IMR-90 (cell line): ENCODE results near the gene XRCC5. TPM values are rescaled to one million over a fixed set of nuclear protein-coding genes. Genes with fewer than 3 reads are reported as not detected.

Source experiments
- ATAC-seq: fragments of 200-7000 bp; cut with Tn5 transposase; 2 replicates; pipeline ENCODE4 v1.9.1; 2020; ENCODE audit warnings: low read depth, mild to moderate bottlenecking, moderate library complexity
- BruUV-seq: library from RNA; stranded (reverse); fragments of 400-500 nt; replicated peaks from 2 replicates; lab custom pipeline; 2021; lab: Mats Ljungman, UMichigan
- CTCF ChIA-PET: fragments of 300-600 bp; formaldehyde crosslinking; extraction: SDS; loops from one replicate; lab custom pipeline; 2021; ENCODE audit warnings: antibody characterized with exemption; lab: Yijun Ruan, JAX
- POLR2A ChIA-PET: fragments of 300-600 bp; sonication (Branson Sonifier 250); formaldehyde crosslinking; loops from one replicate; lab custom pipeline; 2022; ENCODE audit warnings: antibody characterized with exemption; ENCODE audit not compliant: unreplicated experiment; lab: Charles Lee
- DNase-seq: peaks from one replicate; pipeline ENCODE4 v3.0.0; 2013
- H2AFZ ChIP-seq: replicated peaks from 2 replicates; pipeline ENCODE3; 2013; ENCODE audit warnings: low read length, mild to moderate bottlenecking; ENCODE audit not compliant: poor library complexity
- H2AK5ac ChIP-seq: 2 replicates; pipeline ENCODE4 v1.6.1; 2013; ENCODE audit warnings: low read depth, low read length, inconsistent platforms
- H2AK9ac ChIP-seq: replicated peaks from 2 replicates; pipeline ENCODE3; 2013; ENCODE audit warnings: mild to moderate bottlenecking, low read depth, low read length, moderate library complexity; ENCODE audit not compliant: poor library complexity
- H2BK120ac ChIP-seq: 2 replicates; pipeline ENCODE4 v1.6.1; 2013; ENCODE audit warnings: low read depth, low read length, inconsistent platforms
- H2BK15ac ChIP-seq: 3 replicates; pipeline ENCODE4 v1.6.1; 2013; ENCODE audit warnings: low read depth, low read length, inconsistent platforms
- H2BK20ac ChIP-seq: 2 replicates; pipeline ENCODE4 v1.6.1; 2013; ENCODE audit warnings: low read depth, mild to moderate bottlenecking, inconsistent platforms, low read length, moderate library complexity
- H2BK5ac ChIP-seq: 2 replicates; pipeline ENCODE4 v1.6.1; 2013; ENCODE audit warnings: mild to moderate bottlenecking, low read depth, low read length, inconsistent platforms; ENCODE audit not compliant: poor library complexity, severe bottlenecking
- H3K14ac ChIP-seq: replicated peaks from 2 replicates; pipeline ENCODE4 v1.6.1; 2013; ENCODE audit warnings: low read depth, low read length, inconsistent platforms
- H3K18ac ChIP-seq: 2 replicates; pipeline ENCODE4 v1.6.1; 2013; ENCODE audit warnings: low read depth, low read length, control low read depth
- H3K23ac ChIP-seq: 2 replicates; pipeline ENCODE4 v1.6.1; 2013; ENCODE audit warnings: low read depth, low read length, inconsistent platforms
- H3K27ac ChIP-seq: 2 replicates; pipeline ENCODE4 v1.5.1; 2013; ENCODE audit warnings: mild to moderate bottlenecking, control low read depth, low read length; ENCODE audit not compliant: insufficient read depth
- H3K27me3 ChIP-seq: 2 replicates; pipeline ENCODE4 v1.6.1; 2013; ENCODE audit warnings: low read length; ENCODE audit not compliant: control insufficient read depth, insufficient read depth
- H3K36me3 ChIP-seq: 2 replicates; pipeline ENCODE4 v1.6.1; 2013; ENCODE audit warnings: low read length, mixed read lengths; ENCODE audit not compliant: control insufficient read depth, insufficient read depth
- H3K4ac ChIP-seq: 2 replicates; pipeline ENCODE4 v1.6.1; 2013; ENCODE audit warnings: low read depth, low read length, inconsistent platforms
- H3K4me1 ChIP-seq: 2 replicates; pipeline ENCODE4 v1.6.1; 2013; ENCODE audit warnings: low read length, mixed read lengths; ENCODE audit not compliant: control insufficient read depth, insufficient read depth
- H3K4me2 ChIP-seq: 2 replicates; pipeline ENCODE4 v1.6.1; 2013; ENCODE audit warnings: low read depth, mild to moderate bottlenecking, control low read depth, low read length, moderate library complexity
- H3K4me3 ChIP-seq: 2 replicates; pipeline ENCODE4 v1.5.1; 2013; ENCODE audit warnings: low read depth, mild to moderate bottlenecking, control low read depth, low read length, moderate library complexity; ENCODE audit not compliant: insufficient read depth
- H3K56ac ChIP-seq: 2 replicates; pipeline ENCODE4 v1.6.1; 2013; ENCODE audit warnings: low read length, inconsistent platforms; ENCODE audit not compliant: insufficient read depth; ENCODE audit errors: extremely low read depth
- H3K79me1 ChIP-seq, 2 experiments: 2 replicates each; pipeline ENCODE4 v1.6.1; 2013; ENCODE audit warnings: low read length in 2 of 2, inconsistent platforms in 1 of 2, low read depth in 1 of 2
- H3K9ac ChIP-seq: 2 replicates; pipeline ENCODE4 v1.6.1; 2013; ENCODE audit warnings: low read depth, low read length, control low read depth
- H3K9me1 ChIP-seq: 2 replicates; pipeline ENCODE4 v1.6.1; 2013; ENCODE audit warnings: low read length, inconsistent platforms; ENCODE audit not compliant: insufficient read depth
- H3K9me3 ChIP-seq: 2 replicates; pipeline ENCODE4 v1.6.1; 2013; ENCODE audit warnings: low read length; ENCODE audit not compliant: control insufficient read depth, insufficient read depth
- H4K20me1 ChIP-seq: 2 replicates; pipeline ENCODE4 v1.6.1; 2013; ENCODE audit warnings: low read length, inconsistent platforms; ENCODE audit not compliant: insufficient read depth
- H4K5ac ChIP-seq: 2 replicates; pipeline ENCODE4 v1.6.1; 2013; ENCODE audit warnings: mild to moderate bottlenecking, low read depth, low read length, control low read depth
- H4K8ac ChIP-seq, 2 experiments: 2 replicates each; pipeline ENCODE4 v1.6.1; 2013; ENCODE audit warnings: low read depth in 2 of 2, low read length in 2 of 2, control low read depth in 1 of 2, inconsistent platforms in 1 of 2
- H4K91ac ChIP-seq: 2 replicates; pipeline ENCODE4 v1.6.1; 2013; ENCODE audit warnings: low read depth, low read length, inconsistent platforms; ENCODE audit not compliant: insufficient read depth
- BHLHE40 ChIP-seq: fragments of 150-350 bp; IDR thresholded peaks from 2 replicates; pipeline ENCODE4 v1.6.1; 2016; ENCODE audit warnings: mild to moderate bottlenecking, low read depth, low read length
- CEBPB ChIP-seq: IDR thresholded peaks from 2 replicates; pipeline ENCODE4 v1.6.1; 2012; ENCODE audit warnings: low read depth, low read length, improper control_type of control experiment
- CHD1 ChIP-seq: IDR thresholded peaks from 2 replicates; pipeline ENCODE4 v1.6.1; 2012; ENCODE audit warnings: low read depth, low read length, improper control_type of control experiment
- FOS ChIP-seq: fragments of 150-350 bp; IDR thresholded peaks from 2 replicates; pipeline ENCODE4 v1.6.1; 2016; ENCODE audit warnings: low read depth, low read length
- MAFK ChIP-seq: IDR thresholded peaks from 2 replicates; pipeline ENCODE4 v1.6.1; 2012; ENCODE audit warnings: low read depth, low read length, improper control_type of control experiment
- MAZ ChIP-seq: IDR thresholded peaks from 2 replicates; pipeline ENCODE4 v1.6.1; 2012; ENCODE audit warnings: low read depth, mild to moderate bottlenecking, low read length, improper control_type of control experiment, moderate library complexity, borderline replicate concordance
- MXI1 ChIP-seq: IDR thresholded peaks from 2 replicates; pipeline ENCODE4 v1.6.1; 2012; ENCODE audit warnings: low read depth, mild to moderate bottlenecking, low read length, moderate library complexity, borderline replicate concordance
- NFE2L2 ChIP-seq: fragments of 150-350 bp; IDR thresholded peaks from 2 replicates; pipeline ENCODE4 v1.6.1; 2016; ENCODE audit warnings: low read depth, mild to moderate bottlenecking, low read length
- POLR2A ChIP-seq: IDR thresholded peaks from 2 replicates; pipeline ENCODE4 v1.6.1; 2012; ENCODE audit warnings: mild to moderate bottlenecking, low read depth, low read length
- RAD21 ChIP-seq: IDR thresholded peaks from 2 replicates; pipeline ENCODE4 v1.6.1; 2012; ENCODE audit warnings: low read length, improper control_type of control experiment
- RCOR1 ChIP-seq: IDR thresholded peaks from 2 replicates; pipeline ENCODE4 v1.6.1; 2012; ENCODE audit warnings: mild to moderate bottlenecking, low read length, improper control_type of control experiment; ENCODE audit not compliant: insufficient replicate concordance
- RFX5 ChIP-seq: IDR thresholded peaks from 2 replicates; pipeline ENCODE4 v1.8.0; 2012; ENCODE audit warnings: low read depth, mild to moderate bottlenecking, low read length, moderate library complexity
- SMC3 ChIP-seq: fragments of 150-350 bp; IDR thresholded peaks from 2 replicates; pipeline ENCODE4 v1.6.1; 2016; ENCODE audit warnings: low read depth, mild to moderate bottlenecking, antibody characterized with exemption, low read length, moderate library complexity
- USF2 ChIP-seq: fragments of 150-350 bp; IDR thresholded peaks from 2 replicates; pipeline ENCODE4 v1.6.1; 2017; ENCODE audit warnings: mild to moderate bottlenecking, antibody characterized with exemption, low read length, low read depth
- WGBS, 2 experiments: methylation state at CpG; one replicate each; pipeline versions ENCODE4 v1.1.5 to v1.1.7; 2013; ENCODE audit warnings: missing lambda C conversion rate in 2 of 2; ENCODE audit not compliant: insufficient read length in 1 of 2; ENCODE audit errors: extremely low coverage in 2 of 2; 5-methylcytosine and 5-hydroxymethylcytosine counted together
- dilution Hi-C: fragments of 300-500 bp; cut with HindIII; formaldehyde crosslinking; loops from one replicate; pipeline ENCODE4 v1.14.3; 2018; ENCODE audit warnings: low sequenced_read_pairs; ENCODE audit not compliant: unreplicated experiment
- in situ Hi-C: fragments of 300-500 bp; cut with MboI; formaldehyde crosslinking; loops from 3 replicates; pipeline ENCODE4 v1.14.3; 2019; ENCODE audit warnings: low sequenced_read_pairs, inconsistent platforms, mixed read lengths
- intact Hi-C: fragments of 100-400 bp; cut with micrococcal nuclease; formaldehyde crosslinking; loops from 2 replicates; pipeline ENCODE4 v1.10.0; 2022
- polyA plus RNA-seq, 3 experiments: library from polyadenylated mRNA; depleted of rRNA; stranded (reverse); fragments of >200 nt; gene quantifications; 2 replicates each; pipeline ENCODE4 v1.2.3, GENCODE V29; 2012; ENCODE audit warnings: low replicate concordance in 1 of 3
- total RNA-seq: library from RNA; depleted of rRNA; stranded (reverse); fragments of >200 nt; gene quantifications from 2 replicates; pipeline ENCODE4 v1.2.3, GENCODE V29; 2012
- TF ChIP-seq, protein P1 (sequence below): conservative IDR thresholded peaks from 2 replicates; pipeline ENCODE4 v1.5.1; 2012; ENCODE audit warnings: mild to moderate bottlenecking, low read depth, low read length, improper control_type of control experiment
- TF ChIP-seq, protein P2 (sequence below): fragments of 150-350 bp; IDR thresholded peaks from 2 replicates; pipeline ENCODE4 v1.6.1; 2016; ENCODE audit warnings: low read depth, mild to moderate bottlenecking, low read length, moderate library complexity, borderline replicate concordance

XRCC5 gene
- total and polyA plus RNA-seq, 2 of the 4 experiments (the other 2 are of a cell fraction): 144 to 509 TPM

GRCh38 chr2:216194013-216194412, 84.9 kb downstream of the XRCC5 start:
- Histone ChIP-seq H3K23ac (no peak overlapping the region), H3K9me1 (peaks cover 15% of the 10 kb centered on the region; the same call in 1 of the 2 replicates), H2BK15ac (no peak overlapping the region), H3K18ac (no peak overlapping the region), H3K36me3 (peaks cover 18% of the 10 kb centered on the region), H4K20me1 (peaks cover 10% of the 10 kb centered on the region), H3K27ac (no peak overlapping the region), H2BK20ac (no peak overlapping the region), H3K4me1 (peaks cover 8% of the 10 kb centered on the region), H2BK5ac (no peak overlapping the region), H3K79me1 (peaks cover 31 to 58% of the 10 kb centered on the region in 2 experiments), H2AK9ac (no peak overlapping the region), H3K27me3 (no peaks in the 10 kb centered on the region), H4K8ac (no peak overlapping the region), H3K4ac (no peak overlapping the region), H4K5ac (no peak overlapping the region), H2AFZ (no peak overlapping the region), H3K4me3 (no peak overlapping the region), H4K91ac (no peak overlapping the region), H2AK5ac (no peak overlapping the region), H3K4me2 (no peak overlapping the region), H3K9me3 (no peaks in the 10 kb centered on the region), H3K56ac (no peak overlapping the region), H3K14ac (no peak overlapping the region), H2BK120ac (no peak overlapping the region), H3K9ac (no peak overlapping the region)
- dilution Hi-C loops (no loop called here), intact Hi-C loops (no loop called here), in situ Hi-C loops (no loop called here)
- no TSS peak for BruUV-seq
- DNase-seq: no peak
- ChIA-PET CTCF (no interaction called here), POLR2A (no interaction called here)
- no peak for TF ChIP-seq MAZ
- no peak for TF ChIP-seq FOS
- TF ChIP-seq RCOR1: no peak
- TF ChIP-seq, protein P1, sequence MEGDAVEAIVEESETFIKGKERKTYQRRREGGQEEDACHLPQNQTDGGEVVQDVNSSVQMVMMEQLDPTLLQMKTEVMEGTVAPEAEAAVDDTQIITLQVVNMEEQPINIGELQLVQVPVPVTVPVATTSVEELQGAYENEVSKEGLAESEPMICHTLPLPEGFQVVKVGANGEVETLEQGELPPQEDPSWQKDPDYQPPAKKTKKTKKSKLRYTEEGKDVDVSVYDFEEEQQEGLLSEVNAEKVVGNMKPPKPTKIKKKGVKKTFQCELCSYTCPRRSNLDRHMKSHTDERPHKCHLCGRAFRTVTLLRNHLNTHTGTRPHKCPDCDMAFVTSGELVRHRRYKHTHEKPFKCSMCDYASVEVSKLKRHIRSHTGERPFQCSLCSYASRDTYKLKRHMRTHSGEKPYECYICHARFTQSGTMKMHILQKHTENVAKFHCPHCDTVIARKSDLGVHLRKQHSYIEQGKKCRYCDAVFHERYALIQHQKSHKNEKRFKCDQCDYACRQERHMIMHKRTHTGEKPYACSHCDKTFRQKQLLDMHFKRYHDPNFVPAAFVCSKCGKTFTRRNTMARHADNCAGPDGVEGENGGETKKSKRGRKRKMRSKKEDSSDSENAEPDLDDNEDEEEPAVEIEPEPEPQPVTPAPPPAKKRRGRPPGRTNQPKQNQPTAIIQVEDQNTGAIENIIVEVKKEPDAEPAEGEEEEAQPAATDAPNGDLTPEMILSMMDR: no peak
- TF ChIP-seq CHD1: no peak
- TF ChIP-seq CEBPB: no peak
- no peak for TF ChIP-seq POLR2A
- no peak for TF ChIP-seq RFX5
- TF ChIP-seq, protein P2, sequence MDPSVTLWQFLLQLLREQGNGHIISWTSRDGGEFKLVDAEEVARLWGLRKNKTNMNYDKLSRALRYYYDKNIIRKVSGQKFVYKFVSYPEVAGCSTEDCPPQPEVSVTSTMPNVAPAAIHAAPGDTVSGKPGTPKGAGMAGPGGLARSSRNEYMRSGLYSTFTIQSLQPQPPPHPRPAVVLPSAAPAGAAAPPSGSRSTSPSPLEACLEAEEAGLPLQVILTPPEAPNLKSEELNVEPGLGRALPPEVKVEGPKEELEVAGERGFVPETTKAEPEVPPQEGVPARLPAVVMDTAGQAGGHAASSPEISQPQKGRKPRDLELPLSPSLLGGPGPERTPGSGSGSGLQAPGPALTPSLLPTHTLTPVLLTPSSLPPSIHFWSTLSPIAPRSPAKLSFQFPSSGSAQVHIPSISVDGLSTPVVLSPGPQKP: no peak
- no peak for TF ChIP-seq NFE2L2
- no peak for TF ChIP-seq USF2
- no peak for TF ChIP-seq BHLHE40
- TF ChIP-seq MAFK: no peak
- no peak for TF ChIP-seq SMC3
- no peak for TF ChIP-seq RAD21
- no peak for TF ChIP-seq MXI1
- WGBS, 2 experiments: no CpG with 5 or more reads among the region's 3 CpGs
- no peak for ATAC-seq
